ENCODE data around the gene CD200. TPM values are rescaled to one million over a fixed set of nuclear protein-coding genes. Genes with fewer than 3 reads are reported as not detected.

Gene CD200
- total RNA-seq, 4 donors from 2014 or later: 3.7 to 15.4 (median 7.1) TPM

DNA sequence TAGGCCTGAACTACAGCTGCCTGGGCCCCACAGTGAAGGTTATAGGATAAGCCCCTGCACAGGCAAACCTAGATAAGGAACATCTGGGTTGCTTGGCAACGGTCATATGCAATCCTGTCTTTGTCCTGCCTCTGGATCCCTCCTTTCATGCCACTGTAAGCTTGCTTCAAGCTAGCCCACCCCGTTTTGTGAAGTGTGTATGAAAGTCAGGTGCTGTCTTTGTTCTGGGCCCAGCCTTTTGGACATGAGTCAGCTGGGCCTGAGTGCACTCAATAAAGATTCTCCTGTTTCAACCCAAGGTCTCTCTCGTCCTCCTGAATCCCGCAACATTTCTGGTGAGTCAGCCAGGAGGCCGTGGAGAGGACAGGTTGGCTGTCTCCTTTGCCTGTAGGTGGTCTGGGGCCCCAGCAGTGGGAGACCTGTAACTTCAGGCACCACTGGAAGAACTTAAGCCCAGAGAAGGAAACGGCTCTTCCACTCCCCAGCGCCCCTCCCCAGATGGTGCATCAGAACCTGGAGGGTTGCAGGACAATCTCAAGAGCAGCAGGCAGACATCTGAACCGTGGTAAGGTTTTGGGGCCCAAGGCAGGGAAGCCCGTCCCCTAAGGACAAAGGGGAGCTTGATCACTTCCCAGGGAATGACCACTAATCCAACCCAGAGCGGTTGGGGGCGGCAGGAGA, 30.7 kb upstream of the CD200 start:
- H3K4me1 ChIP-seq: peaks cover 0 to 16% (median 2%) of the 10 kb centered on the region in 4 donors
- no peak for TF ChIP-seq CTCF (IDR thresholded peaks at IDR 0.05)
- TF ChIP-seq POLR2A (IDR thresholded peaks at IDR 0.05): no peak
- no peak overlapping the region for H3K27ac ChIP-seq
- no peaks in the 10 kb centered on the region for H3K9me3 ChIP-seq
- H3K27me3 ChIP-seq: no peaks in the 10 kb centered on the region
- no peak for DNase-seq
- no peaks in the 10 kb centered on the region for H3K36me3 ChIP-seq
- no peak overlapping the region for H3K4me3 ChIP-seq

GRCh38 chr3:112302881-112303763, 29.8 kb upstream of the CD200 start:
- H3K27ac ChIP-seq: peak overlapping the region in 1 of 4 donors; percentile 48
- no peaks in the 10 kb centered on the region for H3K27me3 ChIP-seq
- no peaks in the 10 kb centered on the region for H3K36me3 ChIP-seq
- peak overlapping the region; percentile 23 to 53 (median 40) for H3K4me3 ChIP-seq
- H3K9me3 ChIP-seq: no peaks in the 10 kb centered on the region
- DNase-seq: no peak
- no peak for TF ChIP-seq CTCF (IDR thresholded peaks at IDR 0.05)
- TF ChIP-seq POLR2A (IDR thresholded peaks at IDR 0.05): no peak
- H3K4me1 ChIP-seq: peaks cover 0 to 16% (median 2%) of the 10 kb centered on the region in 4 donors

DNA sequence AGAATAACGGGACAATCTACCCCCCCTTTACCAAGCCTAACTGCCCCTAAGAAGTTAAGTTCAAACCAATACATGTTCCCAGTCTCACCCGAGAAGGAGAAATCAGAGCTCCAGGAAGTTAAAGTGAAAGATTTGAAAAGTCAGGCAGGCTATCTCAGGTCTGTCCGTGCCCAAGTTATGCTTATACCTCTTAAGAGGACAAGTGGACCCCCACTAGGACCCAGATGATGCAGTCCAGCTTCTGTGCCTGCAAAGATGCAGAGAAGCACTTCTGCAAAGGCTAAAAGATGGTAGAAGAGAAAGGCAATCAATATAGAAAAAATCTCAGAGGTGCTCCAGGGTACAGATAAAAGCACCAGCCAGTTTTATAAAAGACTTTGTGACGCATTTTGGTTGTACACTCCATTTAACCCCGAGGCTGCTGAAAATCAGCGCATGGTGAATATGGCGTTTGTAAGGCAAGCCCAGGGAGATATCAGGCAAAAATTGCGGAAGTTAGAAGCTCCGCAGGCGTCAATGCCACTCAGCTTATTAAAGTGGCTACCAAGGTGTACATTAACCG, 29.1 kb upstream of the CD200 start:
- peak overlapping the region in 1 of 4 donors; percentile 48 for H3K27ac ChIP-seq
- H3K4me1 ChIP-seq: peaks cover 0 to 16% (median 2%) of the 10 kb centered on the region in 4 donors

GRCh38 chr3:112304611-112305010, 28.3 kb upstream of the CD200 start:
- peak overlapping the region in 1 of 4 donors; percentile 48 for H3K27ac ChIP-seq
- H3K36me3 ChIP-seq: no peaks in the 10 kb centered on the region
- DNase-seq: no peak
- H3K9me3 ChIP-seq: no peaks in the 10 kb centered on the region
- TF ChIP-seq POLR2A (IDR thresholded peaks at IDR 0.05) (no peak), CTCF (IDR thresholded peaks at IDR 0.05) (peak in 4 of 6 experiments; percentile 6 to 21 (median 10))
- H3K4me1 ChIP-seq: peaks cover 0 to 16% (median 2%) of the 10 kb centered on the region in 4 donors
- H3K4me3 ChIP-seq: no peak overlapping the region
- H3K27me3 ChIP-seq: no peaks in the 10 kb centered on the region

More for the DNA sequence above, 29.1 kb upstream of the CD200 start:
- peak in 2 of 3 donors; percentile 36 to 62 for DNase-seq
- no peaks in the 10 kb centered on the region for H3K9me3 ChIP-seq
- H3K36me3 ChIP-seq: no peaks in the 10 kb centered on the region
- no peaks in the 10 kb centered on the region for H3K27me3 ChIP-seq
- TF ChIP-seq CTCF (IDR thresholded peaks at IDR 0.05): no peak
- no peak for TF ChIP-seq POLR2A (IDR thresholded peaks at IDR 0.05)
- peak overlapping the region; percentile 23 to 53 (median 40) for H3K4me3 ChIP-seq

- no peak for TF ChIP-seq POLR2A (IDR thresholded peaks at IDR 0.05)
- no peak for TF ChIP-seq CTCF (IDR thresholded peaks at IDR 0.05)
These were observed 26.1 kb upstream of the CD200 start for GRCh38 chr3:112306825-112307224.

More at GRCh38 chr3:112306825-112307224, 26.1 kb upstream of the CD200 start:
- no peak for DNase-seq
- no peaks in the 10 kb centered on the region for H3K36me3 ChIP-seq
- no peak overlapping the region for H3K27ac ChIP-seq
- H3K9me3 ChIP-seq: no peaks in the 10 kb centered on the region
- peaks cover 0 to 16% (median 2%) of the 10 kb centered on the region in 4 donors for H3K4me1 ChIP-seq
- H3K4me3 ChIP-seq: no peak overlapping the region
- H3K27me3 ChIP-seq: no peaks in the 10 kb centered on the region

Data from Peyer's patch (tissue), 4 donors.